ENCODE results near the gene CCDC141. TPM values are rescaled to one million over a fixed set of nuclear protein-coding genes. Genes with fewer than 3 reads are reported as not detected.

Gene CCDC141
- total RNA-seq, 3 donors from 2014 or later: 0.58 to 0.84 (median 0.74) TPM

Other genes starting within 250 kb of the CCDC141 start
- gene TTN, start 242.7 kb downstream of the CCDC141 start, total RNA-seq: under 1 TPM; 0.45 to 0.87 (median 0.78) TPM
- 1 to 10 TPM; 2.7 to 6.2 (median 4.8) TPM for gene SESTD1, start 214.7 kb upstream of the CCDC141 start, total RNA-seq